Measurements from ENCODE around the gene DGCR2.

GRCh38 chr22:19139001-19139356, 16.8 kb upstream of the DGCR2 start:
- TF ChIP-seq ZNF274 (IDR thresholded peaks at IDR 0.05; ENCODE audit: low read depth, low read length) (no peak), SUZ12 (IDR thresholded peaks at IDR 0.05; ENCODE audit: extremely low read depth, insufficient read depth, insufficient read length) (no peak), YY1 (IDR thresholded peaks at IDR 0.05; ENCODE audit: insufficient read depth, insufficient read length) (no peak)
